CD14-positive monocyte (primary cell): ENCODE results near the gene CNKSR2. TPM values are rescaled to one million over a fixed set of nuclear protein-coding genes. Genes with fewer than 3 reads are reported as not detected.
"Not testable (repeated sequence)": the region's sequence is repeated elsewhere in the genome, so short reads cannot be mapped to it uniquely, and the experiment has no call there.

Experiments used
- DNase-seq, 3 donors: peaks; one replicate each; pipeline ENCODE4 v3.0.0-alpha.2; 2011 to 2022
- H2AFZ ChIP-seq: 2 replicates; pipeline ENCODE4 v1.6.0; 2012; ENCODE audit warnings: mild to moderate bottlenecking, low read depth, low read length, inconsistent platforms; ENCODE audit not compliant: insufficient read depth, poor library complexity, severe bottlenecking
- H3K27ac ChIP-seq, 2 donors: 1 replicate in 1 of 2; 2 replicates in 1 of 2; pipeline ENCODE4 v1.5.1; 2012 to 2013; ENCODE audit warnings: low read length in 2 of 2, control low read depth in 1 of 2, inconsistent platforms in 1 of 2, low read depth in 1 of 2, mild to moderate bottlenecking in 1 of 2
- H3K27me3 ChIP-seq, 2 donors: one replicate each; pipeline versions ENCODE4 v1.6.0 to v1.6.1; 2011 to 2013; ENCODE audit warnings: low read length in 2 of 2; ENCODE audit not compliant: control insufficient read depth in 2 of 2, insufficient read depth in 2 of 2
- H3K36me3 ChIP-seq, 2 donors: replicated peaks in 1 of 2; 1 replicate in 1 of 2; 2 replicates in 1 of 2; pipeline versions ENCODE4 v1.5.1 to v1.6.1; 2012 to 2013; ENCODE audit warnings: low read length in 2 of 2, control low read depth in 1 of 2, inconsistent platforms in 1 of 2, mild to moderate bottlenecking in 1 of 2; ENCODE audit not compliant: insufficient read depth in 2 of 2, control insufficient read depth in 1 of 2
- H3K4me1 ChIP-seq, 2 donors: 1 replicate in 1 of 2; 2 replicates in 1 of 2; pipeline versions ENCODE4 v1.5.1 to v1.6.1; 2012 to 2013; ENCODE audit warnings: low read length in 2 of 2, control low read depth in 1 of 2, inconsistent platforms in 1 of 2, mild to moderate bottlenecking in 1 of 2, moderate library complexity in 1 of 2; ENCODE audit not compliant: insufficient read depth in 2 of 2, control insufficient read depth in 1 of 2
- H3K4me2 ChIP-seq: replicated peaks from 2 replicates; pipeline ENCODE3; 2012; ENCODE audit warnings: low read length, moderate library complexity, mild to moderate bottlenecking; ENCODE audit not compliant: poor library complexity, severe bottlenecking; ENCODE audit errors: extremely low read depth
- H3K4me3 ChIP-seq, 3 experiments: fragments of 200-600 bp in 1 of 3; sonication (generic) in 1 of 3; replicated peaks in 1 of 3; 1 replicate in 2 of 3; 2 replicates in 1 of 3; pipeline ENCODE4 v1.5.1; 2011 to 2013; ENCODE audit warnings: low read length in 3 of 3, mild to moderate bottlenecking in 3 of 3, control low read depth in 2 of 3, low read depth in 2 of 3, inconsistent platforms in 1 of 3, moderate library complexity in 1 of 3
- H3K79me2 ChIP-seq: 2 replicates; pipeline ENCODE4 v1.6.0; 2012; ENCODE audit warnings: mild to moderate bottlenecking, control low read depth, inconsistent platforms, low read length, moderate library complexity; ENCODE audit not compliant: insufficient read depth
- H3K9ac ChIP-seq: 2 replicates; pipeline ENCODE4 v1.6.0; 2017; ENCODE audit warnings: low read length, mild to moderate bottlenecking; ENCODE audit not compliant: insufficient read depth, poor library complexity, severe bottlenecking
- H3K9me3 ChIP-seq, 2 donors: replicated peaks in 1 of 2; 1 replicate in 1 of 2; 2 replicates in 1 of 2; pipeline versions ENCODE4 v1.5.1 to v1.6.1; 2012 to 2013; ENCODE audit warnings: low read length in 2 of 2, control low read depth in 1 of 2; ENCODE audit not compliant: control insufficient read depth in 1 of 2, insufficient read depth in 1 of 2
- H4K20me1 ChIP-seq: 2 replicates; pipeline ENCODE4 v1.6.0; 2012; ENCODE audit warnings: mild to moderate bottlenecking, low read length, control low read depth, moderate library complexity; ENCODE audit not compliant: insufficient read depth
- H3K27ac Mint-ChIP-seq, 7 donors: one replicate each; pipeline ENCODE4 v1.8.0; 2020; ENCODE audit warnings: mild to moderate bottlenecking in 7 of 7, mixed read lengths in 7 of 7, moderate library complexity in 6 of 7, inconsistent platforms in 2 of 7
- H3K27me3 Mint-ChIP-seq, 3 donors: one replicate each; pipeline ENCODE4 v1.8.0; 2021 to 2022; ENCODE audit warnings: low read depth in 3 of 3, mild to moderate bottlenecking in 3 of 3, mixed read lengths in 3 of 3, moderate library complexity in 3 of 3, inconsistent platforms in 1 of 3
- H3K36me3 Mint-ChIP-seq, 2 donors: one replicate each; pipeline ENCODE4 v1.8.0; 2020; ENCODE audit warnings: mixed read lengths in 2 of 2, inconsistent platforms in 1 of 2, mild to moderate bottlenecking in 1 of 2
- H3K4me1 Mint-ChIP-seq: one replicate; pipeline ENCODE4 v1.8.0; 2020; ENCODE audit warnings: mild to moderate bottlenecking, mixed read lengths
- H3K4me3 Mint-ChIP-seq, 2 donors: one replicate each; pipeline ENCODE4 v1.8.0; 2020; ENCODE audit warnings: mild to moderate bottlenecking in 2 of 2, mixed read lengths in 2 of 2, moderate library complexity in 1 of 2
- H3K9me3 Mint-ChIP-seq, 7 donors: one replicate each; pipeline ENCODE4 v1.8.0; 2020 to 2022; ENCODE audit warnings: mixed read lengths in 7 of 7, mild to moderate bottlenecking in 6 of 7, moderate library complexity in 6 of 7, inconsistent platforms in 2 of 7
- CTCF ChIP-seq: fragments of 200-600 bp; IDR thresholded peaks from one replicate; pipeline ENCODE4 v1.8.0; 2022; ENCODE audit warnings: antibody characterized with exemption, mild to moderate bottlenecking
- WGBS: methylation state at CpG from one replicate; pipeline ENCODE4 v1.1.5; 2013; ENCODE audit warnings: missing lambda C conversion rate; ENCODE audit not compliant: insufficient coverage; 5-methylcytosine and 5-hydroxymethylcytosine counted together
- intact Hi-C, 2 donors: fragments of 100-400 bp; cut with micrococcal nuclease; formaldehyde crosslinking; loops; one replicate each; pipeline versions ENCODE4 v1.15.0 to v1.15.1; 2023
- polyA plus RNA-seq, 3 donors: library from polyadenylated mRNA; depleted of rRNA in 1 of 3; unstranded in 2 of 3; stranded (reverse) in 1 of 3; fragments of 300-500 nt in 2 of 3; fragments of >200 nt in 1 of 3; fragmentation: Illumina TruSeq in 2 of 3; gene quantifications; 1 replicate in 2 of 3; 2 replicates in 1 of 3; pipeline ENCODE4 v1.2.3, GENCODE V29; 2012 to 2021

CNKSR2 gene
- polyA plus RNA-seq, 3 donors: 0.12 TPM; not detected in 2

GRCh38 chrX:21528076-21528475, 153.9 kb downstream of the CNKSR2 start:
- H3K4me2 ChIP-seq: no peak overlapping the region
- H3K36me3 ChIP-seq: no peaks in the 10 kb centered on the region
- no peak overlapping the region for H3K4me3 ChIP-seq
- no peak overlapping the region for H3K27ac ChIP-seq
- H3K9ac ChIP-seq: no peak overlapping the region
- Mint-ChIP-seq H3K4me3 (no peak overlapping the region), H3K36me3 (no peaks in the 10 kb centered on the region), H3K27me3 (peaks cover 0 to 2% (median 2%) of the 10 kb centered on the region in 3 donors), H3K27ac (no peak overlapping the region), H3K4me1 (no peaks in the 10 kb centered on the region), H3K9me3 (no peaks in the 10 kb centered on the region)
- intact Hi-C loops: no loop called here
- H4K20me1 ChIP-seq: no peaks in the 10 kb centered on the region
- no peak overlapping the region for H2AFZ ChIP-seq
- no peaks in the 10 kb centered on the region for H3K9me3 ChIP-seq
- DNase-seq: no peak
- no peak for TF ChIP-seq CTCF
- H3K4me1 ChIP-seq: no peaks in the 10 kb centered on the region
- no peaks in the 10 kb centered on the region for H3K79me2 ChIP-seq
- no peaks in the 10 kb centered on the region for H3K27me3 ChIP-seq

DNA sequence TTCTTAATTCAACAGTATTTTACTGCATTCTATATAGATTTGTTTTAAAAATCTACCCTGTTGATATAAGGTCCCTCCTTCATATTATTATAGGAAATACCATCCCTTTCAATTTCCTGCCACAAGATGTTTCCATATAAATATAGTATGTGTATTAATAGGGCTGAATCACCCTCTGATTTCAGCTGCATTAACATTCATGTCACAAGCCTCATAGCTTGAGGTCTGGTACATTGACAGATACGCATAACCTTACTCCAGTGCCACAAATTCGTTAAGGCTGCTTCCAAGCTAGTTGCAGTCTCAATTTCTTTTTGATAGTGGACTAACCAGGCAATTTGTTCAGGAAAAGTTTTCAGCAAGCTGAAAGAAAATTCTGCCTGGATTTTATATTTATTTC, 155.6 kb downstream of the CNKSR2 start:
- WGBS: no CpG with 5 or more reads among the region's 2 CpGs
- peaks cover 0 to 2% (median 2%) of the 10 kb centered on the region in 3 donors for H3K27me3 Mint-ChIP-seq

GRCh38 chrX:21544642-21545041, 170.4 kb downstream of the CNKSR2 start:
- intact Hi-C loops, H3K9ac ChIP-seq, H3K4me3 ChIP-seq, H3K36me3 Mint-ChIP-seq, H3K9me3 ChIP-seq, H3K36me3 ChIP-seq, H3K27me3 Mint-ChIP-seq, H4K20me1 ChIP-seq, H3K79me2 ChIP-seq, H3K27ac Mint-ChIP-seq, H3K27ac ChIP-seq, H3K4me1 ChIP-seq, DNase-seq, H3K4me3 Mint-ChIP-seq, H3K27me3 ChIP-seq, H2AFZ ChIP-seq, H3K4me1 Mint-ChIP-seq, H3K4me2 ChIP-seq: not testable (repeated sequence)
- WGBS: 100% methylated on average over 1 of the region's 10 CpGs
- peaks cover 2 to 12% (median 9%) of the 10 kb centered on the region in 7 donors for H3K9me3 Mint-ChIP-seq

More for the DNA sequence above, 155.6 kb downstream of the CNKSR2 start:
- H3K36me3 Mint-ChIP-seq: no peaks in the 10 kb centered on the region
- Histone ChIP-seq H3K4me3 (no peak overlapping the region), H3K27ac (no peak overlapping the region), H4K20me1 (no peaks in the 10 kb centered on the region), H2AFZ (no peak overlapping the region), H3K9me3 (no peaks in the 10 kb centered on the region), H3K4me1 (no peaks in the 10 kb centered on the region), H3K79me2 (no peaks in the 10 kb centered on the region), H3K36me3 (no peaks in the 10 kb centered on the region), H3K4me2 (no peak overlapping the region), H3K9ac (no peak overlapping the region), H3K27me3 (no peaks in the 10 kb centered on the region)
- no peaks in the 10 kb centered on the region for H3K9me3 Mint-ChIP-seq
- DNase-seq: no peak
- no peak overlapping the region for H3K27ac Mint-ChIP-seq
- intact Hi-C loops: no loop called here
- H3K4me3 Mint-ChIP-seq: no peak overlapping the region
- no peak for TF ChIP-seq CTCF
- no peaks in the 10 kb centered on the region for H3K4me1 Mint-ChIP-seq
